ENCODE data around the gene ACCS. TPM values are rescaled to one million over a fixed set of nuclear protein-coding genes. Genes with fewer than 3 reads are reported as not detected.

ACCS gene
- total RNA-seq, 2 donors from 2014 or later: 10.6 to 16.6 TPM

GRCh38 chr11:44083906-44084305 is 17.8 kb downstream of the ACCS start:
- Histone ChIP-seq H3K36me3 (ENCODE audit: control insufficient read depth, insufficient read depth, low read length) (no peaks in the 10 kb centered on the region), H3K9ac (ENCODE audit: extremely low read depth, low read length, poor library complexity, severe bottlenecking) (no peak overlapping the region), H3K27me3 (ENCODE audit: control insufficient read depth, insufficient read depth, low read length, poor library complexity, severe bottlenecking) (peaks cover 15% of the 10 kb centered on the region), H3K27ac (ENCODE audit: low read depth, low read length) (no peak overlapping the region), H3K4me3 (ENCODE audit: low read length) (no peak overlapping the region), H3K4me1 (ENCODE audit: control insufficient read depth, insufficient read depth, low read length) (no peaks in the 10 kb centered on the region), H3K9me3 (ENCODE audit: control insufficient read depth, low read length) (peaks cover 19% of the 10 kb centered on the region)
- WGBS, 2 experiments (ENCODE audit: insufficient coverage in 1 of 2, insufficient read length in 1 of 2): 88 to 100% methylated on average over 1 to 5 of the region's 5 CpGs
- TF ChIP-seq, protein P1, sequence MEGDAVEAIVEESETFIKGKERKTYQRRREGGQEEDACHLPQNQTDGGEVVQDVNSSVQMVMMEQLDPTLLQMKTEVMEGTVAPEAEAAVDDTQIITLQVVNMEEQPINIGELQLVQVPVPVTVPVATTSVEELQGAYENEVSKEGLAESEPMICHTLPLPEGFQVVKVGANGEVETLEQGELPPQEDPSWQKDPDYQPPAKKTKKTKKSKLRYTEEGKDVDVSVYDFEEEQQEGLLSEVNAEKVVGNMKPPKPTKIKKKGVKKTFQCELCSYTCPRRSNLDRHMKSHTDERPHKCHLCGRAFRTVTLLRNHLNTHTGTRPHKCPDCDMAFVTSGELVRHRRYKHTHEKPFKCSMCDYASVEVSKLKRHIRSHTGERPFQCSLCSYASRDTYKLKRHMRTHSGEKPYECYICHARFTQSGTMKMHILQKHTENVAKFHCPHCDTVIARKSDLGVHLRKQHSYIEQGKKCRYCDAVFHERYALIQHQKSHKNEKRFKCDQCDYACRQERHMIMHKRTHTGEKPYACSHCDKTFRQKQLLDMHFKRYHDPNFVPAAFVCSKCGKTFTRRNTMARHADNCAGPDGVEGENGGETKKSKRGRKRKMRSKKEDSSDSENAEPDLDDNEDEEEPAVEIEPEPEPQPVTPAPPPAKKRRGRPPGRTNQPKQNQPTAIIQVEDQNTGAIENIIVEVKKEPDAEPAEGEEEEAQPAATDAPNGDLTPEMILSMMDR (conservative IDR thresholded peaks at IDR 0.05): no peak
- H3K27me3 Mint-ChIP-seq (ENCODE audit: insufficient read depth): peaks cover 44% of the 10 kb centered on the region
- H3K9me3 Mint-ChIP-seq: peaks cover 25% of the 10 kb centered on the region
- peaks cover 34% of the 10 kb centered on the region for H3K36me3 Mint-ChIP-seq (ENCODE audit: low read depth)
- no peak for DNase-seq
- H3K27ac Mint-ChIP-seq: no peak overlapping the region
- peaks cover 10% of the 10 kb centered on the region for H3K4me1 Mint-ChIP-seq
- H3K4me3 Mint-ChIP-seq: no peak overlapping the region

GRCh38 chr11:44085330-44085729 is 19.3 kb downstream of the ACCS start:
- Mint-ChIP-seq H3K9me3 (peaks cover 38% of the 10 kb centered on the region), H3K27ac (no peak overlapping the region), H3K27me3 (ENCODE audit: insufficient read depth) (peaks cover 36% of the 10 kb centered on the region), H3K36me3 (ENCODE audit: low read depth) (peaks cover 40% of the 10 kb centered on the region), H3K4me1 (no peaks in the 10 kb centered on the region), H3K4me3 (no peak overlapping the region)
- Histone ChIP-seq H3K36me3 (ENCODE audit: control insufficient read depth, insufficient read depth, low read length) (no peaks in the 10 kb centered on the region), H3K27ac (ENCODE audit: low read depth, low read length) (no peak overlapping the region), H3K4me1 (ENCODE audit: control insufficient read depth, insufficient read depth, low read length) (no peaks in the 10 kb centered on the region), H3K4me3 (ENCODE audit: low read length) (no peak overlapping the region), H3K9ac (ENCODE audit: extremely low read depth, low read length, poor library complexity, severe bottlenecking) (no peak overlapping the region), H3K9me3 (ENCODE audit: control insufficient read depth, low read length) (peaks cover 30% of the 10 kb centered on the region), H3K27me3 (ENCODE audit: control insufficient read depth, insufficient read depth, low read length, poor library complexity, severe bottlenecking) (peaks cover 8% of the 10 kb centered on the region)
- TF ChIP-seq, protein P1 (conservative IDR thresholded peaks at IDR 0.05): no peak
- WGBS, 2 experiments (ENCODE audit: insufficient coverage in 1 of 2, insufficient read length in 1 of 2): no CpG with 5 or more reads among the region's 1 CpG
- DNase-seq: no peak

- Mint-ChIP-seq H3K4me1 (no peaks in the 10 kb centered on the region), H3K4me3 (no peak overlapping the region), H3K36me3 (ENCODE audit: low read depth) (peaks cover 32% of the 10 kb centered on the region), H3K9me3 (peaks cover 36% of the 10 kb centered on the region), H3K27me3 (ENCODE audit: insufficient read depth) (peaks cover 18% of the 10 kb centered on the region), H3K27ac (no peak overlapping the region)
- H3K4me3 ChIP-seq (ENCODE audit: low read length): no peak overlapping the region
- H3K9ac ChIP-seq (ENCODE audit: extremely low read depth, low read length, poor library complexity, severe bottlenecking): no peak overlapping the region
- no peak overlapping the region for H3K27ac ChIP-seq (ENCODE audit: low read depth, low read length)
- H3K36me3 ChIP-seq (ENCODE audit: control insufficient read depth, insufficient read depth, low read length): no peaks in the 10 kb centered on the region
- whole genome bisulfite sequencing, 2 experiments (ENCODE audit: insufficient coverage in 1 of 2, insufficient read length in 1 of 2): 86 to 96% methylated on average over 4 of the region's 4 CpGs
- TF ChIP-seq, protein P1 (conservative IDR thresholded peaks at IDR 0.05): no peak
- H3K9me3 ChIP-seq (ENCODE audit: control insufficient read depth, low read length): peaks cover 21% of the 10 kb centered on the region
- no peak for DNase-seq
- H3K4me1 ChIP-seq (ENCODE audit: control insufficient read depth, insufficient read depth, low read length): no peaks in the 10 kb centered on the region
- H3K27me3 ChIP-seq (ENCODE audit: control insufficient read depth, insufficient read depth, low read length, poor library complexity, severe bottlenecking): no peaks in the 10 kb centered on the region
These were observed 22.3 kb downstream of the ACCS start for GRCh38 chr11:44088377-44088776.

Data from endodermal cell (in vitro differentiated cells).